Nephron progenitor cell (in vitro differentiated cells): ENCODE measurements around the gene TP53AIP1.
A peak's percentile ranks its signal among the peaks of the same experiment; 100 is the strongest.

Experiments used
- DNase-seq: peaks from one replicate; pipeline ENCODE4 v3.0.0; 2021
- H3K27ac Mint-ChIP-seq: 2 replicates; pipeline ENCODE4 v1.8.0; 2021; ENCODE audit warnings: mild to moderate bottlenecking, moderate library complexity, mixed read lengths
- H3K27me3 Mint-ChIP-seq: 2 replicates; pipeline ENCODE4 v1.8.0; 2021; ENCODE audit warnings: mild to moderate bottlenecking, low read depth, mixed read lengths; ENCODE audit not compliant: poor library complexity
- H3K36me3 Mint-ChIP-seq: 2 replicates; pipeline ENCODE4 v1.8.0; 2021; ENCODE audit warnings: low read depth, mixed read lengths
- H3K4me1 Mint-ChIP-seq: 2 replicates; pipeline ENCODE4 v1.8.0; 2021; ENCODE audit warnings: mixed read lengths
- H3K4me3 Mint-ChIP-seq: 2 replicates; pipeline ENCODE4 v1.8.0; 2021; ENCODE audit warnings: mild to moderate bottlenecking, moderate library complexity, mixed read lengths
- H3K9me3 Mint-ChIP-seq: 2 replicates; pipeline ENCODE4 v1.8.0; 2021; ENCODE audit warnings: mild to moderate bottlenecking, moderate library complexity, mixed read lengths
- CTCF ChIP-seq: fragments of 200-600 bp; sonication (generic); IDR thresholded peaks from 2 replicates; pipeline ENCODE4 v1.5.0; 2021; ENCODE audit warnings: antibody characterized with exemption

The TP53AIP1 gene

DNA sequence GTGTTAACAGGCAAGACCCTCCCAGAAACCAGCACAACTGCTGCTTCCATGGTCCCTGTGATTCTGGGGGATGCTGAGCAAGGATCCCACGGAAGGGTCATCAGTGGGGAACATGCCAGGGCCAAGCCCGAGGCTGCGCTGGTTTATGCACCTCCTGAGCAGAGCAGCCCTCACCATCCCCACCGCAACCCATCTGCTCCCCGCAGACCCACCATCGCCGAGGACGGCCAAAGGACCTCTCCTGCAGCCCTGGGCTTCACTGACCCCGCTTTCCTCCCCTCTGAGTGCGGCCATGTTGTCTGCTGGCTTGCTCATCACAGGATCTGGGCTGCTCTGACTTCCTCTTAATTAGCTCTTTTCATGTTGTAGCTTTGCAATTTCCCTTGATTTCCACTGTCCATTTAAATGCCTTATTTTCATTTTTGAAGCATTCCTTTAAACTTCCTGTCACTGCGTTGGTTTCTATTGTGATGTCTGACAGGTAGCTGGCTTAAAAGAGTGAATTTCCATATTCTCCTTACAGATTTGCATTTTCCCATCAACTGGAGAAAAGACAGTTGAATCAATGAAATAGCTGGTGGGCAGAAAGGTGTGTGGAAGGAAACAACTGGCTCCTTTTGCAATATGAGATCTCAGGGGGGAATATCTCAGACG, 14.9 kb downstream of the TP53AIP1 start:
- H3K4me1 Mint-ChIP-seq = peaks cover 85% of the 10 kb centered on the region

GRCh38 chr11:128927108-128927461, 15.6 kb downstream of the TP53AIP1 start:
- Mint-ChIP-seq H3K9me3 (peaks cover 7% of the 10 kb centered on the region), H3K27me3 (peaks cover 52% of the 10 kb centered on the region), H3K27ac (no peak overlapping the region), H3K36me3 (no peaks in the 10 kb centered on the region), H3K4me3 (no peak overlapping the region), H3K4me1 (peaks cover 83% of the 10 kb centered on the region)
- no peak for DNase-seq
- TF ChIP-seq CTCF = no peak

More for the DNA sequence above, 14.9 kb downstream of the TP53AIP1 start:
- H3K36me3 Mint-ChIP-seq = no peaks in the 10 kb centered on the region
- TF ChIP-seq CTCF = no peak
- DNase-seq = no peak
- peaks cover 4% of the 10 kb centered on the region for H3K9me3 Mint-ChIP-seq
- H3K4me3 Mint-ChIP-seq = no peak overlapping the region
- peaks cover 54% of the 10 kb centered on the region for H3K27me3 Mint-ChIP-seq
- no peak overlapping the region for H3K27ac Mint-ChIP-seq

DNA sequence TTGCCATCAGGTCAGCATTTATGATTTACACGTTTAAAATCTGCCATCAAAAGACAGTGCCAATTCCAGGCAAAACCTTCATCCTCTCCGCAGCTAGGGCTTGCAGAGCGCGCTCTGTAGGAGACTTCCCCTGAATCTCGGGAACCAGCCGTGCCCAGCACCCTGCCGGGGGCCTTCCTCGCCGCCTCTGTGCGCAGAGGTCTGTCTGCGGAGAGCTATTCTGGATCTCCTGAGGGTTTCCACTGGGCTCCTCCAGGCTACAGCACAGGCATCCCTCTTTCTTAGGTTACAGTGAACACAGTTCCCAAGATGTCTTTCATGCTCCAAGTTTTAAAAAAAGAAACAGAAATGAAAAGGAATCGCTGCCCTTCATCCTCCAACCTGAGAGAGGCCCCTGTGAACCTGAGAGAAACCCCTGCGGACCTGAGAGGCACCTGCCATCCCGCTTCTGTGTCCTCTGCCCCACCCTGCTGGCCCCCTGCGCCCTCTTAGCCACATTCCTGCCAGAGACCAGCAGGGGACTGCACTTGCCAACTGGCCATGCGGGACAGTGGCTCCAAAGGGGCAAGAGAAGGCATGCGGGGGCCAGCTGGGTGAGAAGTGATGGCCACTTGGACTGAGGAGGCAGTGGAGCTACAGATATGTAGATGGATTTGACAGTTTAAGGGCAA, 16.1 kb downstream of the TP53AIP1 start:
- no peak overlapping the region for H3K4me3 Mint-ChIP-seq
- peaks cover 78% of the 10 kb centered on the region for H3K4me1 Mint-ChIP-seq
- no peak for DNase-seq
- no peaks in the 10 kb centered on the region for H3K36me3 Mint-ChIP-seq
- H3K27me3 Mint-ChIP-seq = peaks cover 47% of the 10 kb centered on the region
- peaks cover 10% of the 10 kb centered on the region for H3K9me3 Mint-ChIP-seq
- H3K27ac Mint-ChIP-seq = no peak overlapping the region
- no peak for TF ChIP-seq CTCF

- H3K27ac Mint-ChIP-seq = no peak overlapping the region
- no peak overlapping the region for H3K4me3 Mint-ChIP-seq
- H3K4me1 Mint-ChIP-seq = peaks cover 77% of the 10 kb centered on the region
- H3K27me3 Mint-ChIP-seq = peaks cover 45% of the 10 kb centered on the region
- DNase-seq = no peak
- TF ChIP-seq CTCF = no peak
- H3K36me3 Mint-ChIP-seq = no peaks in the 10 kb centered on the region
- peaks cover 10% of the 10 kb centered on the region for H3K9me3 Mint-ChIP-seq
Measured at GRCh38 chr11:128926000-128926399, 16.7 kb downstream of the TP53AIP1 start.

- TF ChIP-seq CTCF = no peak
- Mint-ChIP-seq H3K4me3 (no peak overlapping the region), H3K4me1 (peaks cover 82% of the 10 kb centered on the region), H3K36me3 (no peaks in the 10 kb centered on the region), H3K9me3 (peaks cover 10% of the 10 kb centered on the region), H3K27me3 (peaks cover 42% of the 10 kb centered on the region), H3K27ac (peak overlapping the region; percentile 95)
- DNase-seq = no peak
Measured at GRCh38 chr11:128925250-128925600, 17.4 kb downstream of the TP53AIP1 start.
